Measurements from ENCODE around the gene CDKN1C.

CDKN1C gene

GRCh38 chr11:2837096-2837601, 48.4 kb downstream of the CDKN1C start:
- DNase-seq (ENCODE audit: low spot score in 2 of 2) (no peak), ATAC-seq (replicated peaks; ENCODE audit: extremely low read depth, poor library complexity, severe bottlenecking) (no peak)
- Mint-ChIP-seq H3K27ac (ENCODE audit: low read depth) (no peak overlapping the region), H3K27me3 (peaks cover 15% of the 10 kb centered on the region), H3K36me3 (ENCODE audit: insufficient read depth) (no peaks in the 10 kb centered on the region), H3K4me1 (peaks cover 7% of the 10 kb centered on the region), H3K4me3 (no peak overlapping the region), H3K9me3 (no peaks in the 10 kb centered on the region)

- Mint-ChIP-seq H3K4me3 (no peak overlapping the region), H3K27me3 (peaks cover 15% of the 10 kb centered on the region), H3K36me3 (ENCODE audit: insufficient read depth) (no peaks in the 10 kb centered on the region), H3K4me1 (peaks cover 7% of the 10 kb centered on the region), H3K27ac (ENCODE audit: low read depth) (no peak overlapping the region), H3K9me3 (no peaks in the 10 kb centered on the region)
- ATAC-seq (replicated peaks; ENCODE audit: extremely low read depth, poor library complexity, severe bottlenecking) (no peak), DNase-seq (ENCODE audit: low spot score in 2 of 2) (no peak)
Measured at GRCh38 chr11:2836315-2837095, 49.1 kb downstream of the CDKN1C start.

- ATAC-seq (replicated peaks; ENCODE audit: extremely low read depth, poor library complexity, severe bottlenecking) = no peak
- no peaks in the 10 kb centered on the region for H3K4me1 Mint-ChIP-seq
Measured at GRCh38 chr11:2835751-2836150, 49.8 kb downstream of the CDKN1C start.

GRCh38 chr11:2835296-2835695, 50.3 kb downstream of the CDKN1C start:
- Mint-ChIP-seq H3K27me3 (peaks cover 15% of the 10 kb centered on the region), H3K36me3 (ENCODE audit: insufficient read depth) (no peaks in the 10 kb centered on the region), H3K4me3 (no peak overlapping the region), H3K4me1 (no peaks in the 10 kb centered on the region), H3K27ac (ENCODE audit: low read depth) (no peak overlapping the region), H3K9me3 (no peaks in the 10 kb centered on the region)
- ATAC-seq (replicated peaks; ENCODE audit: extremely low read depth, poor library complexity, severe bottlenecking) (no peak), DNase-seq (ENCODE audit: low spot score in 2 of 2) (no peak)

More at GRCh38 chr11:2835751-2836150, 49.8 kb downstream of the CDKN1C start:
- no peak for DNase-seq (ENCODE audit: low spot score in 2 of 2)
- Mint-ChIP-seq H3K4me3 (no peak overlapping the region), H3K27ac (ENCODE audit: low read depth) (no peak overlapping the region), H3K36me3 (ENCODE audit: insufficient read depth) (no peaks in the 10 kb centered on the region), H3K27me3 (peaks cover 15% of the 10 kb centered on the region), H3K9me3 (no peaks in the 10 kb centered on the region)

- Mint-ChIP-seq H3K9me3 (no peaks in the 10 kb centered on the region), H3K27ac (ENCODE audit: low read depth) (no peak overlapping the region), H3K27me3 (peaks cover 15% of the 10 kb centered on the region), H3K36me3 (ENCODE audit: insufficient read depth) (no peaks in the 10 kb centered on the region), H3K4me3 (no peak overlapping the region), H3K4me1 (no peaks in the 10 kb centered on the region)
- DNase-seq (ENCODE audit: low spot score in 2 of 2) = no peak
- ATAC-seq (replicated peaks; ENCODE audit: extremely low read depth, poor library complexity, severe bottlenecking) = no peak
Measured at GRCh38 chr11:2834503-2835273, 50.9 kb downstream of the CDKN1C start.

GRCh38 chr11:2833716-2834502, 51.7 kb downstream of the CDKN1C start:
- ATAC-seq (replicated peaks; ENCODE audit: extremely low read depth, poor library complexity, severe bottlenecking) (no peak), DNase-seq (ENCODE audit: low spot score in 2 of 2) (no peak)
- H3K27me3 Mint-ChIP-seq = peaks cover 15% of the 10 kb centered on the region
- no peak overlapping the region for H3K4me3 Mint-ChIP-seq
- H3K9me3 Mint-ChIP-seq = peaks cover 2% of the 10 kb centered on the region
- no peaks in the 10 kb centered on the region for H3K4me1 Mint-ChIP-seq
- no peaks in the 10 kb centered on the region for H3K36me3 Mint-ChIP-seq (ENCODE audit: insufficient read depth)
- H3K27ac Mint-ChIP-seq (ENCODE audit: low read depth) = no peak overlapping the region

Measured in central memory CD8-positive, alpha-beta T cell (primary cell).